Trophoblast cell (in vitro differentiated cells and primary cell): ENCODE data around the gene ABCB4.
A peak's percentile ranks its signal among the peaks of the same experiment; 100 is the strongest.

Experiments used
- DNase-seq, 2 donors: peaks; one replicate each; pipeline ENCODE4 v3.0.0-alpha.2; 2016
- H2AFZ ChIP-seq: 2 replicates; pipeline ENCODE4 v1.6.1; 2013; ENCODE audit warnings: low read length, moderate library complexity, mild to moderate bottlenecking; ENCODE audit not compliant: insufficient read depth, poor library complexity
- H2AK5ac ChIP-seq: 2 replicates; pipeline ENCODE4 v1.6.1; 2013; ENCODE audit warnings: mild to moderate bottlenecking, low read length
- H2BK120ac ChIP-seq: 2 replicates; pipeline ENCODE4 v1.6.1; 2013; ENCODE audit warnings: low read length, mild to moderate bottlenecking, moderate library complexity; ENCODE audit not compliant: insufficient read depth, poor library complexity
- H2BK12ac ChIP-seq: 2 replicates; pipeline ENCODE4 v1.6.1; 2013; ENCODE audit warnings: mild to moderate bottlenecking, low read length, moderate library complexity
- H2BK5ac ChIP-seq: 2 replicates; pipeline ENCODE4 v1.6.1; 2013; ENCODE audit warnings: low read length, low read depth, moderate library complexity, mild to moderate bottlenecking; ENCODE audit not compliant: poor library complexity
- H3K14ac ChIP-seq: 2 replicates; pipeline ENCODE4 v1.6.1; 2013; ENCODE audit warnings: mild to moderate bottlenecking, low read length
- H3K18ac ChIP-seq: 2 replicates; pipeline ENCODE4 v1.6.1; 2013; ENCODE audit warnings: mild to moderate bottlenecking, low read length
- H3K23ac ChIP-seq: 2 replicates; pipeline ENCODE4 v1.6.1; 2013; ENCODE audit warnings: low read length
- H3K27ac ChIP-seq: 2 replicates; pipeline ENCODE4 v1.5.1; 2013; ENCODE audit warnings: low read depth, mild to moderate bottlenecking, inconsistent platforms, low read length, moderate library complexity
- H3K27me3 ChIP-seq: 2 replicates; pipeline ENCODE4 v1.6.1; 2013; ENCODE audit warnings: inconsistent platforms, mild to moderate bottlenecking, low read length, moderate library complexity; ENCODE audit not compliant: insufficient read depth
- H3K36me3 ChIP-seq, 2 experiments: 1 replicate in 1 of 2; 2 replicates in 1 of 2; pipeline ENCODE4 v1.6.1; 2013; ENCODE audit warnings: low read length in 2 of 2, mild to moderate bottlenecking in 2 of 2, moderate library complexity in 1 of 2; ENCODE audit not compliant: insufficient read depth in 2 of 2, control insufficient read depth in 1 of 2
- H3K4ac ChIP-seq: 2 replicates; pipeline ENCODE4 v1.6.1; 2013; ENCODE audit warnings: low read depth, mild to moderate bottlenecking, low read length, moderate library complexity
- H3K4me1 ChIP-seq, 2 experiments: 1 replicate in 1 of 2; 2 replicates in 1 of 2; pipeline ENCODE4 v1.6.1; 2013; ENCODE audit warnings: low read length in 2 of 2, mild to moderate bottlenecking in 2 of 2, moderate library complexity in 1 of 2; ENCODE audit not compliant: insufficient read depth in 2 of 2, control insufficient read depth in 1 of 2
- H3K4me2 ChIP-seq: 2 replicates; pipeline ENCODE4 v1.6.1; 2013; ENCODE audit warnings: inconsistent platforms, mild to moderate bottlenecking, low read length, moderate library complexity
- H3K4me3 ChIP-seq: 2 replicates; pipeline ENCODE4 v1.5.1; 2013; ENCODE audit warnings: mild to moderate bottlenecking, low read depth, low read length, inconsistent platforms
- H3K79me1 ChIP-seq: one replicate; pipeline ENCODE4 v1.6.1; 2013; ENCODE audit warnings: low read length
- H3K79me2 ChIP-seq: 2 replicates; pipeline ENCODE4 v1.6.1; 2013; ENCODE audit warnings: low read length, mild to moderate bottlenecking; ENCODE audit not compliant: control insufficient read depth, insufficient read depth, poor library complexity
- H3K9ac ChIP-seq: 2 replicates; pipeline ENCODE4 v1.6.1; 2013; ENCODE audit warnings: mild to moderate bottlenecking, low read length
- H3K9me3 ChIP-seq: 2 replicates; pipeline ENCODE4 v1.6.1; 2013; ENCODE audit warnings: low read depth, mild to moderate bottlenecking, control low read depth, inconsistent platforms, low read length; ENCODE audit not compliant: insufficient read depth
- H4K12ac ChIP-seq: 2 replicates; pipeline ENCODE4 v1.6.1; 2013; ENCODE audit warnings: low read depth, mild to moderate bottlenecking, low read length, moderate library complexity
- H4K8ac ChIP-seq: 2 replicates; pipeline ENCODE4 v1.6.1; 2013; ENCODE audit warnings: low read depth, mild to moderate bottlenecking, low read length, moderate library complexity
- H4K91ac ChIP-seq: one replicate; pipeline ENCODE4 v1.6.1; 2013; ENCODE audit warnings: low read depth, mild to moderate bottlenecking, low read length, moderate library complexity
- WGBS: extraction: QIAGEN DNeasy Blood & Tissue Kit; methylation state at CpG from one replicate; pipeline ENCODE4 v1.1.7; 2013; ENCODE audit warnings: missing lambda C conversion rate; ENCODE audit not compliant: insufficient read length, insufficient coverage; ENCODE audit errors: extremely low coverage; 5-methylcytosine and 5-hydroxymethylcytosine counted together

ABCB4 gene

GRCh38 chr7:87479951-87480350, 4.5 kb upstream of the ABCB4 start:
- Histone ChIP-seq H3K79me2 (no peaks in the 10 kb centered on the region), H4K8ac (no peak overlapping the region), H3K27ac (no peak overlapping the region), H3K36me3 (no peaks in the 10 kb centered on the region), H3K4me2 (no peak overlapping the region), H3K27me3 (peaks cover 10% of the 10 kb centered on the region), H3K23ac (no peak overlapping the region), H3K14ac (no peak overlapping the region), H2BK120ac (no peak overlapping the region), H4K91ac (no peak overlapping the region), H4K12ac (no peak overlapping the region), H2AK5ac (no peak overlapping the region), H2BK12ac (no peak overlapping the region), H3K9me3 (no peaks in the 10 kb centered on the region), H3K4ac (no peak overlapping the region), H3K9ac (no peak overlapping the region), H3K18ac (no peak overlapping the region), H3K4me1 (peaks cover 4% of the 10 kb centered on the region in 2 experiments), H3K79me1 (no peaks in the 10 kb centered on the region), H2BK5ac (no peak overlapping the region), H3K4me3 (no peak overlapping the region), H2AFZ (no peak overlapping the region)
- peak in 1 of 2 donors; percentile 55 for DNase-seq
- WGBS: no CpG with 5 or more reads among the region's 2 CpGs

- no peak overlapping the region for H3K27ac ChIP-seq
- H2AK5ac ChIP-seq: no peak overlapping the region
- H4K8ac ChIP-seq: no peak overlapping the region
- no peaks in the 10 kb centered on the region for H3K9me3 ChIP-seq
- no peak overlapping the region for H3K4ac ChIP-seq
- no peak overlapping the region for H3K23ac ChIP-seq
- no peak overlapping the region for H2AFZ ChIP-seq
- WGBS: no CpG with 5 or more reads among the region's 8 CpGs
- no peak for DNase-seq
- peak overlapping the region; percentile 86 for H3K4me2 ChIP-seq
- H3K79me1 ChIP-seq: no peaks in the 10 kb centered on the region
- H3K4me1 ChIP-seq: peaks cover 4% of the 10 kb centered on the region in 2 experiments
- no peak overlapping the region for H2BK12ac ChIP-seq
- no peaks in the 10 kb centered on the region for H3K36me3 ChIP-seq
- no peak overlapping the region for H3K9ac ChIP-seq
- H3K79me2 ChIP-seq: no peaks in the 10 kb centered on the region
- H4K12ac ChIP-seq: no peak overlapping the region
- H3K18ac ChIP-seq: no peak overlapping the region
- no peak overlapping the region for H2BK5ac ChIP-seq
- no peak overlapping the region for H3K14ac ChIP-seq
- H4K91ac ChIP-seq: no peak overlapping the region
- H2BK120ac ChIP-seq: no peak overlapping the region
- no peak overlapping the region for H3K4me3 ChIP-seq
- H3K27me3 ChIP-seq: peaks cover 15% of the 10 kb centered on the region
Observed at GRCh38 chr7:87476179-87476557, 688 bp upstream of the ABCB4 start.

DNA sequence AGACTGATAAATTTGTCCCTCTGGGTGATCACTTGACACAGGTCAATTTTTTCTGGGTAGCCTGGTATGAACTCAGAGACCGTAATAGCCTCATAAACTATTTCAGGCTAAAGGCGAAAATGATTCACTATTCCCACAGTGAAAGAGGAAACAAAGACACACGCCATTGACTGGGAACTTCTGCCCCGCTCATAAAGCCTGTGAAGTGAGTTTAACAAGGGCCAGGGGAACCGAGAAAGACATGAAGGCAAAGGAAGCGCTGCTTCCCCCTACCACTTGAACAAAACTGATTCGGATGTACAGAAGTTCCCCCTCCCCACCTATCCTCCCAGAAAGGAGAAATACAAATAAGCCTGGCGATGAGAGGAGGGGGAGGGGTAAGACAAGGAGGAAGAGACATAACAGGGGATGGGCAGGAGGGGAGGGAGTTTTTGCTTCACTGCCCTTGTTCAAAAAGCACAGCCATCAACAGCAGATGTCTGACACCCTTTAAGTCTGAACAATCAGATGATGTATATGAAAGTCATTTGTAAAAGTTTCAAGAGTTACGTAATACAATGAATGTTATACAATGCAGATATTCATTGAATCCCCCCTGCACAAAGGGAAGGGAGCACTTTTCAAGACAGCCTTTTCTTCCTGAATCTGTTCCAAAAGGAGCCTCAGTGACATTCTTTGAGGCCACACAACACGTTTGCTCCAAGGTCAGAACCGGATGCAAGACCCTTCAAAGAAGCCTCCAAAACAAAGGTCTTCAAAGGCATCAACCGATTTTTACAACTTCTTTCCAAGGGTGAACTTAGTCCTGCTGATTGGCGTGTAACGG, 734 bp downstream of the ABCB4 start:
- Histone ChIP-seq H3K27me3 (peaks cover 15% of the 10 kb centered on the region), H4K91ac (no peak overlapping the region), H3K9ac (no peak overlapping the region), H3K4me3 (peak overlapping the region; percentile 63), H3K14ac (no peak overlapping the region), H3K36me3 (no peaks in the 10 kb centered on the region), H4K12ac (no peak overlapping the region), H2BK120ac (no peak overlapping the region), H3K27ac (no peak overlapping the region), H3K4ac (no peak overlapping the region), H3K23ac (no peak overlapping the region), H3K9me3 (no peaks in the 10 kb centered on the region), H3K79me1 (no peaks in the 10 kb centered on the region), H2BK12ac (no peak overlapping the region), H3K79me2 (no peaks in the 10 kb centered on the region), H4K8ac (no peak overlapping the region), H3K18ac (no peak overlapping the region), H3K4me2 (peak overlapping the region; percentile 86), H2BK5ac (no peak overlapping the region), H3K4me1 (peaks cover 4% of the 10 kb centered on the region in 2 experiments), H2AFZ (no peak overlapping the region), H2AK5ac (no peak overlapping the region)
- WGBS: no CpG with 5 or more reads among the region's 14 CpGs
- DNase-seq: peak in 1 of 2 donors; percentile 50

DNA sequence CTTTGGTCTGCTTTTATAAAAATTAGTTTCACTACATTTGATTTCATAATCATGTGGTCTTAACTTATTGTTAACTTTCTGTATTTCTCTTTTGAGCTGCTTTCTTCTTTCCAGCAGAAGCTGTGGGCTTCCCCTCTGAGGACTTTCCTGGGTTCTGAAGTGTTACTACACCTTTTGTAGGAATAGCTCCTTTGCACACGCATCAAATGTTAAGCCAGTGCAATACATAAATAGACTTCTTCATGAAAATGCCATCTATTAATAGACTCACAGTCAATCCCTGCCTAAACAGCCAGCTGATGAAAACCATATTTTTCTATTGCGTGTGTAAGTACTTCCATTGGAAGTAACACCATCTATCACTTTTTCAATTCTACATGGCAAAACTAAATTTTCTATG, 1.5 kb downstream of the ABCB4 start:
- no peak overlapping the region for H3K23ac ChIP-seq

More for the DNA sequence above, 1.5 kb downstream of the ABCB4 start:
- H3K4me3 ChIP-seq: no peak overlapping the region
- H3K27ac ChIP-seq: no peak overlapping the region
- H2BK120ac ChIP-seq: no peak overlapping the region
- no peaks in the 10 kb centered on the region for H3K79me1 ChIP-seq
- no peak overlapping the region for H2BK5ac ChIP-seq
- no peaks in the 10 kb centered on the region for H3K79me2 ChIP-seq
- no CpG with 5 or more reads among the region's 2 CpGs for WGBS
- no peak overlapping the region for H3K4me2 ChIP-seq
- H4K12ac ChIP-seq: no peak overlapping the region
- H2AFZ ChIP-seq: no peak overlapping the region
- no peak overlapping the region for H3K4ac ChIP-seq
- H3K9me3 ChIP-seq: no peaks in the 10 kb centered on the region
- DNase-seq: peak in 1 of 2 donors; percentile 6
- H3K9ac ChIP-seq: no peak overlapping the region
- H4K8ac ChIP-seq: no peak overlapping the region
- no peaks in the 10 kb centered on the region for H3K36me3 ChIP-seq
- H3K18ac ChIP-seq: no peak overlapping the region
- H2BK12ac ChIP-seq: no peak overlapping the region
- H3K4me1 ChIP-seq: peaks cover 4% of the 10 kb centered on the region in 2 experiments
- H3K27me3 ChIP-seq: peaks cover 15% of the 10 kb centered on the region
- H4K91ac ChIP-seq: no peak overlapping the region
- no peak overlapping the region for H2AK5ac ChIP-seq
- no peak overlapping the region for H3K14ac ChIP-seq
